ENCODE measurements around the gene RUNDC3A.

- peak in 5 of 6 experiments; percentile 9 to 41 (median 29) for TF ChIP-seq CTCF (IDR thresholded peaks at IDR 0.05)
- no peak for TF ChIP-seq POLR2A (IDR thresholded peaks at IDR 0.05)
These were observed 37.1 kb downstream of the RUNDC3A start for GRCh38 chr17:44345454-44346026.

Data from thyroid gland (tissue), 4 donors.